T follicular helper cell (primary cell): ENCODE measurements around the gene PEMT.

Experiments
- DNase-seq: peaks from one replicate; pipeline ENCODE4 v3.0.0-alpha.2; 2020; ENCODE audit warnings: low read depth

PEMT gene

DNA sequence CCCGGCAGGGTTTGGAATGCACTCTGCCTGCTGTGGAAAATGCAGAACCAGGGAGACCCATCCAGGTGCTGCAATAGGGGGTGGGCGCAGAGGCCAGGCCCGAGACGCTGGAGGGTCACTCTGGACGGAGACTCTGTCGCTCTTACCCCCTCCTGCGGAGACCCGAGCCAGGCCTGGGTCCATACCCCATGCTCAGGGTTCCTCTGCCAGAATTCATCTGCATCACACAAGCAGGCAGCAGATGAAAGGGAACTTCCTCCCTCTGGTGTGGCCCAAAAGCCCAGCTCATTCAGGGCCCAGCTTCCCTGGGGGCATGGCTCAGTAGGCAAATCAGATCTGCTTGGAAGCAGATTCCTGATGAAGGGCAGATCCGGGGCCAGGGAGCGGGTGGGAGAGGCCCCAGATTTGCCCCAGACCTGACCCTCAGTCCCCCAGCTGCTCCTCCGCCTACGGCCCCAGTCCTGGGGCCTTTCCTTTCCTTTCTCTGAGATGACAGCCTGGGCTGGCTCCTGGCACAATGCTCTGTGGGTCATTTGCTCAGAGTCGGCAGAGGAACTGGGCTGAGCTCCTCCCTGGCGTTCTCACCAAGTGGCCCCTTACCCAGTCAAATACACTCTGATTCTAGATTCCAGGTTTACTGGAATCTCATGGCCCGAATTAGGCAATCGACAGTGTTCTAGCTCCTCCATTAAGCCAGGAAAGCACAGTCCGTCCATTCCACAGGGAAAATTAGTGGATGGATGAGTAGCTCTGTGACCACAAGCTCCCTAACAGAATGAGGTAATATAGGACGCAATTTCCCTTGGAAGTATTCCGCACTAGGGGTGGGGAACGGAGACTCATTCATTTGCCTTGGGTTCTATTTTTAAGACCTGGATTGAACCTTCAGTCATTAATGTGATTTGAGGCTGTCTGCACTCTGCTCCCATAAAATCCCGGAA, 76.2 kb downstream of the PEMT start:
- no peak for DNase-seq

DNA sequence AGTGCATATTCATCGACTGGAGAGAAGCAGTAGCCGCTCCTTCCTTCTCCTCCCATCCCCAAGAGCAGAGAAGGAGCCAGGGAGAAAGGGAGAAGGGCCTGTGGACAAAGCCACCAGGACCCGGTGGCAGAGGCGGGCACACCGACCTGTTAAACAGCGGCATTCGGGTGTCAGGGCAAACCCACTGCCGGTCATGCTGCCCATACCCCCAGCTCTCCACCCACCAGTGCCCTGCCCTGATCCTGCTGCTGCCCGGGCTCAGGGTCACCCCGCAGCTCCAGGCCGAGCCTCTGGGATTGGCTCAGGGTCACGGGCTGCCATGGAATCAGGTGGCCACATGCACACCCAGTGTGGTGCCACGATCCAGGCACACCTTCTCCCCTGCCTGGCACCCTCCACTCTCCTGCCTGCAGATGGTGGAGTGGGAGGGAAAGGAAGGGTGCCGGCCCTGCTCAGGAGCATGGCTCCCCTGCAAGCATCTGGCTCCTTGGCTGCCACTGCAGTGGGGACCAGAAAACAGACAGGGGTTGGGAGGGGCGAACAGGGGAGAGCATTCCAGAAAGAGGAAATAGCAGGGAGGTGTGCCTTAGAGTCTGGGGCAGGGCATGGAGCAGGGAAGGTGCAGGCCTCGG, 77.0 kb downstream of the PEMT start:
- no peak for DNase-seq

DNA sequence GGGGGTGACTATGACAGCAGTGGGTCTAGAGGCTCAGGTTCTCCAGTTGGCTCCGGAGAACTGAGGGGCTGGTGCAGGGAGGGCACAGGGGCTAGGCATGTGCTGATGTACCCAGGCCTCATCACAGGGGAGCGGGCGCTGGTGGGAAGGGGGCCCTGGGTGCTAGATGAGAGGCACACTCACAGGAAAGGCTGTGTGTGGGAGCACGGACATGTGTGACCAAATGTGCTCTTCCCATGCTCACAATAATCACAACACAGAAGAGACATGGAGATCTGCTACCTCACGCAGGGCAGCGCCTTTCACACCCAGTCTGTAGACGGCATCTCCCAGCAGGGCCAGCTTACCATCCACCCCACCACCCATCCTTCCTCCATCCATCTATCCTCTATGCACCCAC, 77.9 kb downstream of the PEMT start:
- no peak for DNase-seq

DNA sequence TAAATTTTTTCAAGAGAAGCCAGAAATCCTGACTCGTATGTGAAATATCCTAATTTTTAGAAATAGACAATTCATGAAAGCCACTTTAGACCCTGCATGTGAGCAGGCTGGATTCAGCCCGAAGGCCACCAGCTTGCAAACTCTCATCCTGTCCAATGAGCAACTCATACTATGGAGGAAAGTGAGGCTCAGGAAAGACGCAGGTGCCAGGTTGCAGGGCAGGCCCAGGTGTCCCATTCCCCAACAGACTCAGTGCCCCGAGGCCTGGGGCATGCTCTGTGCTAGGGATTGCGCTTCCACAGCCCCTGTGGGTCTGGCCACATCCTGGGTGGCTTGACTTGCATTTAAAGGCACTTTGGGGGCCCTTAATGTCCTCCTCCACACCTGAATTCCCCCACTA, 78.6 kb downstream of the PEMT start:
- DNase-seq = no peak

DNA sequence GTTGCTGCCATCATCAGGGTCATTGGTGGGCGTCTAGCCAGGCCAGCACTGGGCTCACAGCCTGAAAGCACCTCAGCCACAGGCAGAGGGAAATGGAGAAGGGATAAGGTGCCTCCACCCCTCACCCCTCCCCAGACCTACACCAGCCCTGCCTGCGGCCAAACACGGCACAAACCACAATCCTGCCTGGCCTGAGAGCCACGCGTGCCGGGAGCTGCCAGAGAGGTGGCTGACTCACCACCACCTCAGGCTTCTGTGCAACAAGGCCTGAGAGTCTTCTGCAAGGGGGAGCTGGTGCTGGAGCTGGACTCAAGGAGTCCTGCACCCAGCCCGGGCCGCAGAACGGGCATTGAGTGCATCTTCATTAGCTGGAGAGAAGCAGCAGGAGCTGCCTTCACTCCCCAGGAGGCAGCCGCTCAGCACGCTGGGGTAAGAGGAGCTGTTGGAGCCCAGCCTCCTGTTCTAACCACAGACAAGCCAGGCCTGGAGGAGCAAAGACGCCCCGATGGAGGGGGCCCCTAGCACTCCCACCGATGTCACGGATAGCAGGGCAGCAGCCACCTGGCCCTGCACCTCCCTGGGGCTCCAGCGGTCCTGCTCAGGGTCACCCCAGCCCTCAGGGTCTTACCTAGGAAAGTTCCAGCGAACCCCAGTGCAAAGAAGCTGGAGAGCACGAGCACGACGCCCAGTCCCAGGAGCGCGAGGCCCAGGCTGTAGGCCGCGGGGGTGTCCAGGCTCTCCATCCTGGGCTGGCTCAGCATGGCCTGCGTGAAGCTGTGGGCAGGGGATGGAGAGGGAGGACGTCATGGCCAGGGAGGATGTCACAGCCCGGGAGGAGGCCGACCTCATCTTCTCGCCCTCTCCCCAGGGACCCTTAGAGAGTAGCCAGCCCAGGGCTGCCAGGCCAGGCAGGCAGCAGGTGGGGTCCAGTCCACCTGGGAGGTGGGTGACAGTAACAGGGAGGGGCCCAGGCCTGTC, 79.3 kb downstream of the PEMT start:
- DNase-seq = no peak

DNA sequence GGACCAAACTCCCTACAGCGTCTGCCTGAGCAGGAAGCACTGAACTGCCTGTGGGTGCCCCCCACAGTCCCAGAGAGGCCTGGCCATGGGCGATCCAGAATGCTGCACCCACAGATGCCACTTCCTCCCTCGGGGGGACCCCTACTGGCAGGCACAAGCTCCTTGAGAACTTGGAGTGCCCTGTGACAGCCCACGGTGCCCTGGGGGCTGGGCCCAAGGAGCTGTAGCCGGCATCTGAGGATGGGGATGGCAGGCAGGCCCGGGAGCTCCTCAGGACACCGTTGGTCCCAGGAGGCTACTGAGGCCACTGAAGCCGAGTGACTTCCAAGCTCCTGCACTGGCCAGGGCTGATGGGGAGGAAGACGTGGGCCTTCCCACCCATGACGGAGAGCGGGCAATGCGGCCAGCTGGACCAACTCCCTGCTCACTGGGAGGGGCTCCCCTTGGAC, 80.2 kb downstream of the PEMT start:
- DNase-seq = no peak

DNA sequence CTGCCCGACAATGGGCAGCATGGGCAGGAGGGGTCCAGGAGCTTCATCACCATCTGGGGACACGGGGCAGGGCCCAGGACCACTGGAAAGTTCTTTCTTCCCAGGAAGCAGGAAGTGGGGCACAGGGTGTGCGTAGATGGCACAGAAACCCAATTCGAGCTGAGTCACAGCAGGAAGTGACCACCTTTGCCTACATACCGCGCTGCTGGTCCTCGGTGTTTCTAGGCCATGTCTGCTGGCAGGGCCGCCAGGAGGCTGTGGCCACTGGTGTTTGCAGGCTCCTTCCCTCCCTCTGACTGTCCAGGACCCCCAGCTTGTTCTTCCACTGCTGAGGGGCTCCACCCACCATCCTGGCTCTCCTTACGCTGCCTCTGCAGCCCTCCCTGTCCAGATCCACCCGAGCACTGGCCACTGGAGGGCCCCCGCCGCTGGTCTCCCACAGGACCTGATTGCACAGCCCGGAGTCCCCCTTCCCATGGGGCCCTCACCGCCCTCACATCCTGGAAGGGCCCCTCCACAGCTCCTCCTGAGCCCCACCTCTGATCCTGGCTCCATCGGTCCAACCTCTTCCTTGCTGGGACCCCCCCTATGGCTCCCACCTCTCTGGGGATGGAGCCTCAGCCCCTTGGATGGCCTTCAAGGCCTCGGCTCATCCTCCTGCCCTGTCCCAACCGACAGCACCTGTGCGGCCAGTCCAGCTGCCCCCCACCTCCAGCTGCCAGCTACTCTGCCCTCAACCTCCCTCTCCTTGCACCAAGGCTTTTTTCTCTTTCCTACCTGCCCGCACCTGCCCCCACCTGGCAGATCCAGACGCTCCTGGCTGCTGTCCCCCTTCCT, 80.8 kb downstream of the PEMT start:
- no peak for DNase-seq

DNA sequence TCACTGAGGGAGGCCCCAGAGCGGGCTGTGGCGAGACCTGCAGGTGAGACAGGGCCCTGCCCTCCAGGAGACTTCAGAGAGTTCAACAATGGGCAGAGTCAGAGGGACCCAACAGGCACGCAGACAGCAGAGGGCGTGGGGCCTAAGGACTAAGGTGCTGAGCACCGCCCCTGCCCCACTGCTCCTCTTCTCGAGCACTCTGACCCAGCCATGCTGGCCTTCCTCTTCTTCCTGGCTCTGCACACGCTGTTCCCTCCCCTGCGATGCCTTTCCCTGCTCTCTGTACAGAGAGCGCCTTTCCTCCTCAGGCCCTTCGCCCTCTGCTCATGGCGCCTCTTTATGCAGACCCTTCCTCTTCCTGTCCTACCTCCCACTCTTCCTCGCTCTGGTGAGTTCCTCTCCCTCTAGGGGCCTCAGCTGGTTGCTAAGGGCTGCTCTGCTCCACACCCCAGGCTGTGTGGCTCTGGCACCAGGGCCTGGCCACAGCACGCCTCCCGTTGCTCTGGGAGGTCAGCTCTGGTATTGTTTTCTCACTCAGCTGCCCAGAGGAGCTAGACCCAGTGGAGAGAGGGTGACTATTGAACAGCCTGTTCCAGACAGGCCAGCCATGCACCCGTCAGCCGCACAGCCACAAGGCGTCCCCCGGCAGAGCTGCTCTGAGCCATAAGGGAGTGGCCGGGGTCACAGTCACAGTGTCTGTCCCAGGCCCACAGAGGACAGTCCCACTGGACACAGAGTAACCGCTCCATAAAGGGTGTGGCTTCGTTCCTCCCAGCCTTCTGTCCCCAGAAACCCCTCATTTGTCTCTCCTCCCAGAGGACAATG, 81.7 kb downstream of the PEMT start:
- DNase-seq = no peak

DNA sequence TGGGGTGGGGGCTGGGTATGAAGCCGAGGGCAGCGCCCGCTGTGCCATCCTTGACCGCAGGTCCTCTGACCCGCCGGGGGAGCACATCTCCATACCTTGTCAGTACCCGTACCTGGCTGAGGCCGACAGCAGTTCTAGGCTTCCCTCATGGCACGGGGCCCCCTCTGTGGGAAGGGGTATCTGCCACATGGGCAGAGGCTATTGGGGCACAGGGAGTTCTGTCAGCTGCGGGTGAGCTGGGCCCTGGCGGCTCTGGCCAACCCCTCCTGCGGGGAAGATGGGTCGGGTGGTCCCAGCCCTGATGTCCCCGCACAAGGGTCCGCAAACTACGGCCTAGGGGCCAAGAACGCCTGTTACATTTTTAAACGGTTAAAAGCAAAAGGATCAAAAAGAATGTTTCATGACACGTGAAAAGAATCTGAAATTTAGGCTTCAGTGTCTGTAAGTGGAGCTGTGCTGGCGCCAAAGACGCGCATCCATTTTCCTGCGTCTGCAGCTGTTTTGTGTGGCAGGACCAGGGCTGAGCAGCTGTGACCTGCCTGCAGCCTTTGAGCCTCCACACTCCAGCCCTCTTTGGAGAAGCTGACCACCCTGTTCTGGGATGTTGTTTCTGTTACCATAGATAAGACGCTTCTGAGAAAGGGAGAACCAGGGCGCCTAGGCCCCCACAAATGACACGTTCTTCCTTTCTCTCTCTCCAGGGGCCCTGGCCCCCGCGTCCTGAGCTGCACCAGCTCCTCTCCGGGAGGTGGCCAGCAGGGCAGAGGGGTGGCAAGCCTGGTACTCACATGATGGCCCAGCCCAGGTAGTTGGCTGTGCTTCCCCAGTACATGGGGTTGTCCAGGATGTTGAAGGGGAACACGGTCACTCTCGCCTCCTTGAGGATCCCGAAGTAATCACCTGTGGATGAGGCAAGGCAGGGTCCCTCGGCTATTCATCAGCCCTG, 82.6 kb downstream of the PEMT start:
- DNase-seq = no peak

DNA sequence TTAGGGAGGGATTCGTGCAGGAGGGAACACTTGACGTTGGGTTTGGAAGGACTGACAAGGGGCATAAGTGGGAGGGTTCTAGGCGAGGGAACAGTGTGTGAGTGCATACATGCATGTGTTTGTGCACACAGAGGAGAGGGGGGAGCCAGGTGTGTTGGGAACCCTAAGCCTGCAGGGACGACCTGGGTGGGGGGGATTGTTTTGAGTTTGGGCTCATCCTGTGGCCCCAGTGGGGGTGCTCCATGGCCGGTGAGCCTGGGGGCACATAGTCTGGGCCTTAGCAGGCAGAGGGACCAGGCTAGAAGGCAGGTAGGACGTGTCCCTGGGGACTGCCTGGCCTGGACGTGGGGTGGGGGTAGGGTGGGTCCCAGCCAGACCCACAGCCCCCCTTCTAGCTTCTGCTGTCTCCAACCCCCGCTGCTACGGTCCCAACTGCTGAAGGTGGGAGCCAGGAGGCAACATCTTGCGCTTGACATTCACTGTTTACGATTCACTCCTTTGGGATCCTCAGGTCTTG, 83.4 kb downstream of the PEMT start:
- DNase-seq = no peak

DNA sequence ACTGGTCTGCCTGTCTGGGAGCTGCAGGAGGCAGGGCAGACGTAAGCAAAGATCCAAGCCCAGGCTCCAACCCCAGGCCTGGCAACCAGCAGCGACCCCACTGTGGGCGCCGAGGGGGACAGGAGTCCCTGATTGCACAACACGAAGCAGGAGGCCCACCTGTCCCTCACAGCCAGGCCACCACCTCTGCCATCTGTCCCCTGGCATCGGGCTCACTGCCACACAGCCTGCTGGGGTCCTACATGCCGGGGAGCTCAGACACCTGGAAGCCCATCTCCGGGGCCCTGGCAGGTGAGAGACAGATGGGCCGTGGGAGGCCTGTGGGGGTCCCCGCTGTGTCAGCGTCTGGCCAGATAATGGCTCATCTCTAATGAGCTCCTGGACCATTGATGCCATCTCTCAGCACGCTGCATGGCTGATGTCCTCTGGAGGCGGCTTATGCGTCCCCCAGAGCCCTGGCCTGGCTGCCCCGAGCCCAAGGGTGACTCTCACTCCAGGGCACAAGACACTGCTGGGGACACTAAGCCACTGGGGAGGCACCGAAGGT, 84.0 kb downstream of the PEMT start:
- DNase-seq = no peak

DNA sequence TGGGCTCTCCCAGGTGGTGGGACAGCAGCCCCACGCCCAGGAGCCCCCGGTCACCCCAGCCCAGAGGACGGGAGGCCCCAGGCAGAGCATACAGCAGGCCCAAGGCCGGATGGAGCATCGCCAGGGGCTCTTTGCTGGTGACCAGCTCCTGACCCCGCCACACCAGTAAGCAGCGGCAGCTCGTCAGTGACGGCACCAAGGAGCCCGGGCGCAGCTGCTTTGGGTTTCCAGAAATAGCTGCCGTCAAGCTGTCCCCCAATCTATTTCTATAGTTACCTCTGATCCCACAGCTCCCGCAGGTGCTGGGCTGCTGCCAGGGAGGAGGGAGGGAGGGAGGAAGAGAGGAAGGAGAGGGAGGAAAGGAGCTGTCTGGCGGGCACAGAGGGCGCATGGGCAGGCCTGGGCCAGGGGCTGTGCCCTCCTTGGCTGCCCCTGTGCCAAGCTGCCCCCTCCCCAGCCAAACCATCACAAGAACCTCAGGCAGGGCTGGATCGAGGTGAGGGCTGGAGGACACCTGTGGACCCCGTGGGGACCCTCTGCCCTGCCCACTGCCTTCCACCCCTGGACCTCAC, 84.5 kb downstream of the PEMT start:
- DNase-seq = no peak

DNA sequence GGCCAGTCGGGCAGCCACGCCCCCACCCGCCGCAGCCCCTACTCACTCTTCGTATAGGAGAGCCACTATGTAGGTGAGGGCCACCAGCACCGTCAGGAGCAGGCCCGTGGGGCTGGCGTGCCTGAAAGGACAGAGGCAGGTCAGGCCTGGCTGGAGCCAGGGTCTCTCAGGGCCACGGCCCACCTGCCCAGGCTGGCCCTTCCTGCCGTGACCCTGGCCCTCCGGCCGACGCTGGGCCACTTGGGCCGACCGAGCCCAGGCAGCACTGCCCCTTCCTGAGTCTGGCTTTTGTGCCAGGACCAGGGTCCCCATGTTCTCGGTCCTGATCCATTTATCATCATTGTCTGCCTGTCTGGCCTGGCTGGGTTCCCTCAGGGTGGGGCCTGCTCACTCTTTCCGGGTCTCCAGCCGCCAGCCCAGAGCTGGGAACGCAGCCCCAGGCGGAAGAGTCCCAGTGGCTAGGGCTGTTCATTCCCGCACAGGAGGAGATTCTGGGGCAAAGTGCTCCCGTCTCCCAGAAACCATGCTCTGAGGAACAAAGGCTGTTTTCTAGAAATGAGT, 85.2 kb downstream of the PEMT start:
- DNase-seq = no peak

DNA sequence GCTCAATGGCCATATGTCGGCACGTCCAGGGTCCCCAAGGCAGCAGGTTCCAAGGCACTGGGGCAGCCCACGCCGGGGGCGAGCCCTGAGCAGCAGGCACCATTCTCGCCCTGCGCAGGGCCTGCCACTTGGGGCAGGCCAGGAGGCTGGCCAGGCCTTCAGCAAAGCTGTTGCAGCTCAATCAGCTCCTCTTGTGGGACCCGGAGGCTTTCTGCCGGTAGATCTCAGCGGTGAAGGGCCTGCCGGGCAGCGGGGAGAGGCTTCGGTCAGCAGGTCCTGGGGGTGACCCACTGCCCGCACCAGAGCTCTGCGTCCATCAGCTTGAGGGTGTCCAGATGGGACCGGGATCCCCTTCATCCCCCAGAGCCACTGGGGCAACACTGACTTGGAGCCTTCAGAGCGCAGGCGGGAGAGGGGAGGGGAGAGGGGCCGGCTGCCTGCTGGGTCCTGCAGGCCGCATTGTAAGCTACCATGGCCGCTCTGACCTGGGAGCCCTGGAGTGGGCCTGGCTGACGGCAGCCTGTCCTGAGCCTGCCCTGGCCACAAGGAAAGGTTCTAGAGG, 85.8 kb downstream of the PEMT start:
- DNase-seq = no peak

DNA sequence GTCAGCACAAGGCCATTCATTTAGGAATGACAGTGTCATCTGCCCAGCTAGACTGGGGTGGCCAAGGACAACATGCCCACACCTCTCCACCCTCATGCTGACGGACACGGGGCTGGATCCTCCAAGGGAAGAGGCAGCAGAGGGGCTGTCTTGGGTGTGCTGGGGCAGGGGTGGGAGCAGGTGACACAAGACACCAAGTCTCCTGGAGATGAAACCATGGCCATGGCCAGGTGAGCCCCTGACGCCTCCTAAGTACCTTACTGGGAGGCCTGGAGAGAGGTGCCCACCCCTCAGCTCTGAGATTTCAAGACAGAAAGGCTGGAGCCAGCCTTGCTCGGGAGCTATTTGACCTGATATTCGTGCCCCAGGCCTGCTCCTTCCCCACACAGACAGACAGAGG, 86.4 kb downstream of the PEMT start:
- DNase-seq = no peak

DNA sequence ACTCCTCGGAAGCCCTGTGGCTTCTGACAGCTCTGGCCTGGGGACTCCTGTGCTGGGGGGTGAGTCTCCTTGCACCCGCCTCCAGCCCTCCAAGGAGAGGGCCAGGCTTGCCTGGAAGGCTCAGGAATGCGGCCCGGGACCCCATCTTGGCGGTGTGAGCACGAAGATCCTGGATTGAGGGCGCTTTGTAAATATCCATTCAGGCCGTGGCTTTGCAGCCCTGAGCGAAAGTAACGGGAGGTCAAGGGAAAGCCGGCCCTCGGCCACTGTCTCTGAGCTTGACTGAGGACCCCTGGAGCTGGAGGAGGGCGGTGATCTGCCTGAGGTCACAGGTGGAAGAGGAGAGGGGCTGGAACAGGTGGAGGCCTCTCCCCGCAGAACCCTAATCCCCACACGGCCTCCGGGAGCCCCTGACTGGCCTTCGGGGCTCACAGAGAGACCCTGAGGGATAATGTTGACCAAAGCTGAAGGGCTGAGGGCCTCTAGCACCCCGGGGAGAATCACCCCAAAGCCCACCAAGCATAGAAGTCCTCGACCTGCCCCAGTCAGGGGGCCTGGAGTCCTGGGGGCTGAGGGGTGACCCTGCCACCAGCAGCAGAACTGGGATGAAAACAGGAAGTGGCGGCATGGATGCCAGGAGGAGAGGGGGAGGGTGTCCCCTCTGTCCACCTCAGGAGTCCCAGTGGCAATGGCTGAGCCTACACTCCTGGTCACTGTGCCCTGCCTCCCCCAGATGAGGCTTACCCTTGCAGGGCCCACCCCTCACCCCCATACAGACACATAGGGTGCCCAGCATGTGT, 87.0 kb downstream of the PEMT start:
- no peak for DNase-seq
